ENCODE data around the gene TPCN2.

TPCN2 gene

GRCh38 chr11:69172674-69173073 is 123.9 kb downstream of the TPCN2 start:
- DNase-seq (ENCODE audit: insufficient read length, low spot score) (no peak), FAIRE-seq (no peak)
- no peak for TF ChIP-seq CTCF (IDR thresholded peaks at IDR 0.05; ENCODE audit: insufficient read depth, missing control alignments)

- DNase-seq (ENCODE audit: insufficient read length, low spot score) (no peak), FAIRE-seq (no peak)
- TF ChIP-seq CTCF (IDR thresholded peaks at IDR 0.05; ENCODE audit: insufficient read depth, missing control alignments), result no peak
Measured at GRCh38 chr11:69173331-69173730, 124.6 kb downstream of the TPCN2 start.

GRCh38 chr11:69173925-69174581 is 125.3 kb downstream of the TPCN2 start:
- DNase-seq (ENCODE audit: insufficient read length, low spot score) (no peak), FAIRE-seq (no peak)
- no peak for TF ChIP-seq CTCF (IDR thresholded peaks at IDR 0.05; ENCODE audit: insufficient read depth, missing control alignments)

- TF ChIP-seq CTCF (IDR thresholded peaks at IDR 0.05; ENCODE audit: insufficient read depth, missing control alignments), result no peak
- DNase-seq (ENCODE audit: insufficient read length, low spot score) (no peak), FAIRE-seq (no peak)
Measured at GRCh38 chr11:69174841-69175240, 126.1 kb downstream of the TPCN2 start.

GRCh38 chr11:69178819-69179482 is 130.2 kb downstream of the TPCN2 start:
- FAIRE-seq (no peak), DNase-seq (ENCODE audit: insufficient read length, low spot score) (no peak)

GRCh38 chr11:69180226-69180625 is 131.5 kb downstream of the TPCN2 start:
- DNase-seq (ENCODE audit: insufficient read length, low spot score), result no peak
- no peak for TF ChIP-seq CTCF (IDR thresholded peaks at IDR 0.05; ENCODE audit: insufficient read depth, missing control alignments)
- FAIRE-seq, result no peak

More at GRCh38 chr11:69178819-69179482, 130.2 kb downstream of the TPCN2 start:
- TF ChIP-seq CTCF (IDR thresholded peaks at IDR 0.05; ENCODE audit: insufficient read depth, missing control alignments), result no peak

GRCh38 chr11:69180726-69181125 is 132.0 kb downstream of the TPCN2 start:
- no peak for FAIRE-seq
- TF ChIP-seq CTCF (IDR thresholded peaks at IDR 0.05; ENCODE audit: insufficient read depth, missing control alignments), result no peak
- no peak for DNase-seq (ENCODE audit: insufficient read length, low spot score)
